ENCODE data around the gene FERMT1. TPM values are rescaled to one million over a fixed set of nuclear protein-coding genes. Genes with fewer than 3 reads are reported as not detected.

The FERMT1 gene
- total RNA-seq, 2 donors from 2014 or later, result 3.5 to 4.1 TPM

DNA sequence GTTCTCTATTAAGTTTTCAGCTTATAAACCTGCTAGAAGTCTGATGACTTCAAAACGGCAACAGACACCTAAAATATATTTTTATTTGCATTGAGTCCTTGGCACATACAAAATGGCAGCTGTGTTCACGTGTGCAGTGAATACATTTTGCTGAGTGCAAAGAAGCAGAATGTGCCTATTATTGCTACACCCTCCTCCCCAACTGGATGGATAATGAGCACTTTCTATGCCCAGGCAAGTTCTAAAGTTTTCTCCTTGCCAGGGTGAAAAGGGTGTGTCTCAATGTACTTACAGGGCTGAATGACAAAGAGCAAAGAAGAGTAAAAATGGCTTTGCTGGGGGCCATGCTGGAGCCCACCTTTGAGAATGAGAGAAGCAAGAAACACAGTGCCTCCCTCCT is 4.0 kb upstream of the FERMT1 start:
- DNase-seq, result no peak

DNA sequence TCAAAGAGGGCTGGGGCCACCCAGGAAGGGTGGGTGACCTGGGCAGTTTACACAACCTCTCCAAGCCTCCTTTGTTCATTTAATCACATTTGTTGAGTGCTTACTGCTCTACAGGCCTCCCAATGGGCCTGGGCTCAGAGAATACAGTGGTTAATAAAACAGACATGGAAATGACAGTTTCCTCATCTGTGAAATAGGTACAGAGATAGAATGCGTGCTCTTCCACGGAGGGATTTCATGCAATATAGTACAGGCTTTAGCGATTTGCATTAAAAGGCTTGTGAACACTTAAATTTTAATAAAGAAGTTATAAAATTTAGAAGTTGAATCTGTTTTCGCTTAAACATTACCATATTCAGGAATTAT is 802 bp upstream of the FERMT1 start:
- 83% methylated on average over 3 of the region's 4 CpGs; no CpG with 5 or more reads in 1 of the 2 experiments for WGBS, 2 experiments (ENCODE audit: insufficient coverage in 1 of 2, insufficient read length in 1 of 2)

More for the DNA sequence above, 4.0 kb upstream of the FERMT1 start:
- Histone ChIP-seq H3K27me3 (ENCODE audit: control insufficient read depth, insufficient read depth, low read length, poor library complexity, severe bottlenecking) (peaks cover 28% of the 10 kb centered on the region), H3K9ac (ENCODE audit: extremely low read depth, low read length, poor library complexity, severe bottlenecking) (no peak overlapping the region), H3K9me3 (ENCODE audit: control insufficient read depth, low read length) (no peaks in the 10 kb centered on the region), H3K4me1 (ENCODE audit: control insufficient read depth, insufficient read depth, low read length) (peaks cover 4% of the 10 kb centered on the region), H3K27ac (ENCODE audit: low read depth, low read length) (no peak overlapping the region), H3K4me3 (ENCODE audit: low read length) (no peak overlapping the region), H3K36me3 (ENCODE audit: control insufficient read depth, insufficient read depth, low read length) (no peaks in the 10 kb centered on the region)
- Mint-ChIP-seq H3K27me3 (ENCODE audit: insufficient read depth) (peaks cover 31% of the 10 kb centered on the region), H3K4me3 (no peak overlapping the region), H3K27ac (no peak overlapping the region), H3K4me1 (peaks cover 6% of the 10 kb centered on the region), H3K36me3 (ENCODE audit: low read depth) (no peaks in the 10 kb centered on the region), H3K9me3 (no peaks in the 10 kb centered on the region)
- TF ChIP-seq, protein P1, sequence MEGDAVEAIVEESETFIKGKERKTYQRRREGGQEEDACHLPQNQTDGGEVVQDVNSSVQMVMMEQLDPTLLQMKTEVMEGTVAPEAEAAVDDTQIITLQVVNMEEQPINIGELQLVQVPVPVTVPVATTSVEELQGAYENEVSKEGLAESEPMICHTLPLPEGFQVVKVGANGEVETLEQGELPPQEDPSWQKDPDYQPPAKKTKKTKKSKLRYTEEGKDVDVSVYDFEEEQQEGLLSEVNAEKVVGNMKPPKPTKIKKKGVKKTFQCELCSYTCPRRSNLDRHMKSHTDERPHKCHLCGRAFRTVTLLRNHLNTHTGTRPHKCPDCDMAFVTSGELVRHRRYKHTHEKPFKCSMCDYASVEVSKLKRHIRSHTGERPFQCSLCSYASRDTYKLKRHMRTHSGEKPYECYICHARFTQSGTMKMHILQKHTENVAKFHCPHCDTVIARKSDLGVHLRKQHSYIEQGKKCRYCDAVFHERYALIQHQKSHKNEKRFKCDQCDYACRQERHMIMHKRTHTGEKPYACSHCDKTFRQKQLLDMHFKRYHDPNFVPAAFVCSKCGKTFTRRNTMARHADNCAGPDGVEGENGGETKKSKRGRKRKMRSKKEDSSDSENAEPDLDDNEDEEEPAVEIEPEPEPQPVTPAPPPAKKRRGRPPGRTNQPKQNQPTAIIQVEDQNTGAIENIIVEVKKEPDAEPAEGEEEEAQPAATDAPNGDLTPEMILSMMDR (conservative IDR thresholded peaks at IDR 0.05), result no peak
- 80 to 96% methylated on average over 1 to 2 of the region's 2 CpGs for WGBS, 2 experiments (ENCODE audit: insufficient coverage in 1 of 2, insufficient read length in 1 of 2)

DNA sequence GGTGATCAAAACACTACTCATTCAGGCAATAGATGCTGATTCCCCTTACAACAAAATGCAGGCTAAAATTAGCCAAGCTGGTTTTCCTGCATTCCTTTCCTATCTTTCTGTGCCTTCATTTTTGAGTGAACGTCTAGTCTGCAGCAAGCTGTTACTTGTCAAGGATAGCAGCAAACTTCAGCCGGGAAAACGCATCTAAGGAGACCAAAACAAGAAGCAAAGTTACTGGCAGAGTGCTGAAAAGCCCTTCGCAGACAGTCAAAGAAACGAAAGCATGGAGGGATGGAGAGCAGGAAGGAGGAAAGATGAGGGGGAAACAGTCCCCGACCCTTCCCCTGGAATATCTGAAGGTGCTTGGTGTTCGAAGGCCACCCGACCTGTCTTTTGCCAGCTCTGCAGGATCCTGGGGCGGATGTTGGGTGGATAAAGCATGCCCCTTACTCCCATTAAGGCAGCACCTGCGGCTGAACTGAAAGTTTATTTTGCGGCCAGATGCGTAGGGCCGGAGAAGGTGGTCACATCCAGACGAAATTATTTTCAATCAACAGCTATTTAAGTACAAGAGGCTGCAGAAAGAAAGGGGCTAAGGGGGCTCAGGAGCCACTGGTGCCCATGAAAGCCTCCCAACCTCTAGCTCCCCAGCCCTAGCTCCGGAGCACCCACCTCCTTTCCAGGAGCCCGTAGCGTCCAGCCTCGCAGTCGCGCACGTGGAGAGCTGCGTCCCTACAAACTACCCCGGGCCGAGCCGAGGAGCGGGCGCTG is 538 bp downstream of the FERMT1 start:
- H3K4me3 Mint-ChIP-seq, result peak overlapping the region; percentile 62
- H3K36me3 ChIP-seq (ENCODE audit: control insufficient read depth, insufficient read depth, low read length), result no peaks in the 10 kb centered on the region
- no peaks in the 10 kb centered on the region for H3K9me3 Mint-ChIP-seq
- H3K36me3 Mint-ChIP-seq (ENCODE audit: low read depth), result no peaks in the 10 kb centered on the region
- H3K27ac Mint-ChIP-seq, result no peak overlapping the region
- H3K27me3 Mint-ChIP-seq (ENCODE audit: insufficient read depth), result peaks cover 27% of the 10 kb centered on the region
- peak; percentile 67 for DNase-seq
- peaks cover 26% of the 10 kb centered on the region for H3K27me3 ChIP-seq (ENCODE audit: control insufficient read depth, insufficient read depth, low read length, poor library complexity, severe bottlenecking)
- H3K4me3 ChIP-seq (ENCODE audit: low read length), result peak overlapping the region; percentile 76
- TF ChIP-seq, protein P1 (conservative IDR thresholded peaks at IDR 0.05), result no peak
- 19 to 29% methylated on average over 8 to 26 of the region's 27 CpGs for WGBS, 2 experiments (ENCODE audit: insufficient coverage in 1 of 2, insufficient read length in 1 of 2)
- H3K27ac ChIP-seq (ENCODE audit: low read depth, low read length), result no peak overlapping the region
- H3K9ac ChIP-seq (ENCODE audit: extremely low read depth, low read length, poor library complexity, severe bottlenecking), result no peak overlapping the region
- no peaks in the 10 kb centered on the region for H3K9me3 ChIP-seq (ENCODE audit: control insufficient read depth, low read length)
- H3K4me1 ChIP-seq (ENCODE audit: control insufficient read depth, insufficient read depth, low read length), result peaks cover 4% of the 10 kb centered on the region
- peaks cover 8% of the 10 kb centered on the region for H3K4me1 Mint-ChIP-seq

More for the DNA sequence above, 802 bp upstream of the FERMT1 start:
- Mint-ChIP-seq H3K4me1 (peaks cover 8% of the 10 kb centered on the region), H3K4me3 (peak overlapping the region; percentile 62), H3K27ac (no peak overlapping the region), H3K9me3 (no peaks in the 10 kb centered on the region), H3K27me3 (ENCODE audit: insufficient read depth) (peaks cover 34% of the 10 kb centered on the region), H3K36me3 (ENCODE audit: low read depth) (no peaks in the 10 kb centered on the region)
- DNase-seq, result no peak
- no peaks in the 10 kb centered on the region for H3K9me3 ChIP-seq (ENCODE audit: control insufficient read depth, low read length)
- no peak overlapping the region for H3K27ac ChIP-seq (ENCODE audit: low read depth, low read length)
- no peaks in the 10 kb centered on the region for H3K36me3 ChIP-seq (ENCODE audit: control insufficient read depth, insufficient read depth, low read length)
- H3K4me1 ChIP-seq (ENCODE audit: control insufficient read depth, insufficient read depth, low read length), result peaks cover 4% of the 10 kb centered on the region
- TF ChIP-seq, protein P1 (conservative IDR thresholded peaks at IDR 0.05), result no peak
- peaks cover 26% of the 10 kb centered on the region for H3K27me3 ChIP-seq (ENCODE audit: control insufficient read depth, insufficient read depth, low read length, poor library complexity, severe bottlenecking)
- no peak overlapping the region for H3K9ac ChIP-seq (ENCODE audit: extremely low read depth, low read length, poor library complexity, severe bottlenecking)
- H3K4me3 ChIP-seq (ENCODE audit: low read length), result peak overlapping the region; percentile 76
